WI38 (cell line): Measurements from ENCODE around the gene LAMB4.

Experiments used
- H3K4me3 ChIP-seq: 2 replicates; pipeline ENCODE4 v1.5.1; 2011; ENCODE audit warnings: low read depth, mild to moderate bottlenecking, control low read depth, low read length
- TF ChIP-seq, protein P1 (sequence below): IDR thresholded peaks from 2 replicates; pipeline ENCODE4 v1.5.1; 2012; ENCODE audit warnings: low read depth, mild to moderate bottlenecking, control low read depth, low read length

Gene LAMB4, protein sequence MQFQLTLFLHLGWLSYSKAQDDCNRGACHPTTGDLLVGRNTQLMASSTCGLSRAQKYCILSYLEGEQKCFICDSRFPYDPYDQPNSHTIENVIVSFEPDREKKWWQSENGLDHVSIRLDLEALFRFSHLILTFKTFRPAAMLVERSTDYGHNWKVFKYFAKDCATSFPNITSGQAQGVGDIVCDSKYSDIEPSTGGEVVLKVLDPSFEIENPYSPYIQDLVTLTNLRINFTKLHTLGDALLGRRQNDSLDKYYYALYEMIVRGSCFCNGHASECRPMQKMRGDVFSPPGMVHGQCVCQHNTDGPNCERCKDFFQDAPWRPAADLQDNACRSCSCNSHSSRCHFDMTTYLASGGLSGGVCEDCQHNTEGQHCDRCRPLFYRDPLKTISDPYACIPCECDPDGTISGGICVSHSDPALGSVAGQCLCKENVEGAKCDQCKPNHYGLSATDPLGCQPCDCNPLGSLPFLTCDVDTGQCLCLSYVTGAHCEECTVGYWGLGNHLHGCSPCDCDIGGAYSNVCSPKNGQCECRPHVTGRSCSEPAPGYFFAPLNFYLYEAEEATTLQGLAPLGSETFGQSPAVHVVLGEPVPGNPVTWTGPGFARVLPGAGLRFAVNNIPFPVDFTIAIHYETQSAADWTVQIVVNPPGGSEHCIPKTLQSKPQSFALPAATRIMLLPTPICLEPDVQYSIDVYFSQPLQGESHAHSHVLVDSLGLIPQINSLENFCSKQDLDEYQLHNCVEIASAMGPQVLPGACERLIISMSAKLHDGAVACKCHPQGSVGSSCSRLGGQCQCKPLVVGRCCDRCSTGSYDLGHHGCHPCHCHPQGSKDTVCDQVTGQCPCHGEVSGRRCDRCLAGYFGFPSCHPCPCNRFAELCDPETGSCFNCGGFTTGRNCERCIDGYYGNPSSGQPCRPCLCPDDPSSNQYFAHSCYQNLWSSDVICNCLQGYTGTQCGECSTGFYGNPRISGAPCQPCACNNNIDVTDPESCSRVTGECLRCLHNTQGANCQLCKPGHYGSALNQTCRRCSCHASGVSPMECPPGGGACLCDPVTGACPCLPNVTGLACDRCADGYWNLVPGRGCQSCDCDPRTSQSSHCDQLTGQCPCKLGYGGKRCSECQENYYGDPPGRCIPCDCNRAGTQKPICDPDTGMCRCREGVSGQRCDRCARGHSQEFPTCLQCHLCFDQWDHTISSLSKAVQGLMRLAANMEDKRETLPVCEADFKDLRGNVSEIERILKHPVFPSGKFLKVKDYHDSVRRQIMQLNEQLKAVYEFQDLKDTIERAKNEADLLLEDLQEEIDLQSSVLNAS (N-terminal part only)

DNA sequence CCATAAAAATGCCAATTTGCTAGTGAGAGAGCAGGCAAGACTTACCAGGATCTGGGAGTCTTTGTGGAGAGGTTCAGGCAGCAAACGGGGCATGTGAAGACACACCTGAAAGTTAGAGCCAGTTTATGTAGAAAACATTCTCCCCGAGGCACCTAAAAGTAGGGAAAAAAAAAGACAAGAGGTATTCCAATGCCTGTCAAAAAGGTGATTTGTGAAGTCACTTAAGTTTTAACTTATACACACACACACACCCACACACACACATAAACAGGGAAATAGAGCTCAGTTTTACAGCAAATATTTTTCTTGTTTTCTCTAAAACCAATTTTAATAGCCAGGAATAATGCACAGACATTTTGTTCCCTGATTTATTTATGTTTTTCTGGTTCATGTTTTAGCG is at the start of gene LAMB4:
Gene LAMB4 (minus strand): TSS at position 101 of the 400 bp plus-strand sequence. CDS start 7,197 bp downstream, outside the sequence.
- TF ChIP-seq, protein P1, sequence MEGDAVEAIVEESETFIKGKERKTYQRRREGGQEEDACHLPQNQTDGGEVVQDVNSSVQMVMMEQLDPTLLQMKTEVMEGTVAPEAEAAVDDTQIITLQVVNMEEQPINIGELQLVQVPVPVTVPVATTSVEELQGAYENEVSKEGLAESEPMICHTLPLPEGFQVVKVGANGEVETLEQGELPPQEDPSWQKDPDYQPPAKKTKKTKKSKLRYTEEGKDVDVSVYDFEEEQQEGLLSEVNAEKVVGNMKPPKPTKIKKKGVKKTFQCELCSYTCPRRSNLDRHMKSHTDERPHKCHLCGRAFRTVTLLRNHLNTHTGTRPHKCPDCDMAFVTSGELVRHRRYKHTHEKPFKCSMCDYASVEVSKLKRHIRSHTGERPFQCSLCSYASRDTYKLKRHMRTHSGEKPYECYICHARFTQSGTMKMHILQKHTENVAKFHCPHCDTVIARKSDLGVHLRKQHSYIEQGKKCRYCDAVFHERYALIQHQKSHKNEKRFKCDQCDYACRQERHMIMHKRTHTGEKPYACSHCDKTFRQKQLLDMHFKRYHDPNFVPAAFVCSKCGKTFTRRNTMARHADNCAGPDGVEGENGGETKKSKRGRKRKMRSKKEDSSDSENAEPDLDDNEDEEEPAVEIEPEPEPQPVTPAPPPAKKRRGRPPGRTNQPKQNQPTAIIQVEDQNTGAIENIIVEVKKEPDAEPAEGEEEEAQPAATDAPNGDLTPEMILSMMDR, result no peak

DNA sequence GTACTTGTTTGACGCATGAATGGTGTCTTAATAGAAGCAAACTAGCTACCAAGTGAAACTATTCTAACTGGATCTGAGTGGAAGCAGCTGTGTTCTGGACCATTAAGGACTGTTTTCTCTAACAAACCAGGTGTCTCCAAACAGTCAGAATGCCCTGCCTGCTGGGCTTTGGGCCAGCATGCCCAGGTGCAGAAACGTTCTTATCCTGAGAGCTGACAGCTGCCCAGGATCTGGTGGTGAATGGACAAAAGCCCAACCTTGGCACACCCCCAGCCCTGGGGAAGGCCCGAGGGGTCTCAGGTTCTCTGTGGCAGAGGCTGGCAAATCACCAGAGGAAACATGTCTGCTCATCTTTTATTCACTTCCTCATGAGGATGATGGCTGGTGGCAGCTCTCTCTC is 48.2 kb upstream of the LAMB4 start:
- TF ChIP-seq, protein P1, result no peak

More for the DNA sequence above, at the start of gene LAMB4:
- H3K4me3 ChIP-seq, result no peak within 1 kb of the TSS

DNA sequence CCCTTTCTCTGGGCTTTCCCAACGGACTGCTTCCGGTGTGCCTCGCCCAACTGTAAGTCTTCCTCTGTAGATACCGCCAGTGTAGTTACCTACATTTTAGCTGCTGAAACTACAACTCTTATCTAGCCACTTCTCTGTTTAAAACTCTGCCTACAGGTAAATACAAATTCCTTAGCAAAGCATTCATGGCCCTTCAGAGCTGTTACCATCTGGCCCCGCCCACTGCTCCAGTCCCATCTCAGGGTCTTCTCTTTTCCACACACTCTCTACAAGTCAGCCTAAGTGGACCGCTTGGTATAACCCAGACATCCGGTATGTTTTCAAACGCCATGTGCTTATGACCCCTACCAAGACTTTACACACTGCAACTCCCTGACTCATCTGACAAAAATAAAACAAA is 41.0 kb upstream of the LAMB4 start:
- no peak overlapping the region for H3K4me3 ChIP-seq

More for the DNA sequence above, 48.2 kb upstream of the LAMB4 start:
- no peak overlapping the region for H3K4me3 ChIP-seq

DNA sequence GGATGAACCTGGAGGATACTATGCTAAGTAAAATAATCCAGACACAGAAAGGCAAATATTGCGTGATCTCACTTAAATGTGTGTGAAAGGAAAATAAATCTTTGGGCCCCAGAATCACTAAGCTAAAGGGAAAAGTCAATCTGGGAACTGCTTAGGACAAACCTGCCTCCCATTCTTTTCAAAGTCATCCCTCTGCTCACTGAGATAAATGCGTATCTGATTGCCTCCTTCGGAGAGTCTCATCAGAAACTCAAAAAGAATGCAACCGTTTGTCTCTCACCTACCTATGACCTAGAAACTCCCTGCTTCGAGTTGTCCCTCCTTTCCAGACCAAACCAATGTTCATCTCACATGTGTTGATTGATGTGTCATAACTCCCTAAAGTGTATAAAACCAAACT is 40.1 kb upstream of the LAMB4 start:
- no peak overlapping the region for H3K4me3 ChIP-seq
- TF ChIP-seq, protein P1, result no peak

More for the DNA sequence above, 41.0 kb upstream of the LAMB4 start:
- TF ChIP-seq, protein P1, result no peak

DNA sequence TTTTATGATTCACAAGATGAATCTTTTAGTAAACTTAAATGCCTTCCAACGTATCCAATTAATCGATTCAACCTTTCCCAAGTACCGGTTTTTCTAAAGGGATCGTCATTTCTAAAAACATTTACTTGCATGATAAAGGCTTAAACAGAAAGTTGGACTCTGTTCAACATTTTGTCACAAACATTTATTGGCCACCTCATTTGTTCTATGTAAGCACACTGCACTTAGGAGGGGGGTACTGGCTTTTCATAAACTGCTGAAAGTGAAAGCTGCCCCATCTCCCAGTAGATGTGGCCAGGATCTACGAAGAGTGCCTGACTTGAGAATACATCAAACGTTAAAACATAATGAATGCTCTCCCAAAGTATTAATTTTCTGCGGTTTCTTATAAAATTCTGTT is 37.3 kb upstream of the LAMB4 start:
- H3K4me3 ChIP-seq, result peak overlapping the region; percentile 51
- TF ChIP-seq, protein P1, result no peak

DNA sequence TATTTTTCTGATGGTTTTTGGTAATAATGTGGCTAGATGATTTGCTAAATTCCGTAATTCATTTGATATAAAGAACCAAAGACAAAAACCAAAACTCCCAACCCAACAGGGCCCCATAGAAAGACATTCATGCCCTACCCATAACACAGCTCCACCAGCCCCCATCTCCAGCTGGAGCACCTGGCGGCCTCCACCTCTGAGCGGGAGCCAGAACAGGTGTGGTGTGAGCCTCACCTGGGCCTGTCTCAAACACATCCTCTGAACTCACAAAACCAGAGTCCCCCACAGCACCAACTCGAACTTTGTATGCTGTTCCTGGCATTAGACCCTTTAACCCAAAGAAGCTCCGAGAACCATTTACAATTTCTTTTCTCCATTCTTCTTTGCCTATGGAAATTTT is 36.5 kb upstream of the LAMB4 start:
- H3K4me3 ChIP-seq, result no peak overlapping the region
- TF ChIP-seq, protein P1, result no peak
